T follicular helper cell (primary cell): ENCODE measurements around the gene ANKMY2.
A peak's percentile ranks its signal among the peaks of the same experiment; 100 is the strongest.
"Not testable (repeated sequence)": the region's sequence is repeated elsewhere in the genome, so short reads cannot be mapped to it uniquely, and the experiment has no call there.

ENCODE experiments used
- DNase-seq: peaks from one replicate; pipeline ENCODE4 v3.0.0-alpha.2; 2020; ENCODE audit warnings: low read depth
- total RNA-seq, 2 experiments: gene quantifications; one replicate each; lab custom pipeline; 2026; lab: John Stamatoyannopoulos, UW

The ANKMY2 gene
- total RNA-seq: 10.3 to 21.4 reads per million in 2 experiments

- peak; percentile 87 for DNase-seq
Observed at GRCh38 chr7:16645593-16646471, at the start of gene ANKMY2, which contains the start of gene BZW2. Gene ANKMY2, minus strand, starts transcription at chr7:16645754. Its CDS starts 181 bp downstream, at chr7:16645573. Gene BZW2, plus strand, starts transcription at chr7:16646181. Its CDS starts 19,263 bp downstream, at chr7:16665444.

- no peak for DNase-seq
Observed at GRCh38 chr7:16694806-16695205, 49.3 kb upstream of the ANKMY2 start.

- DNase-seq: no peak
Observed at GRCh38 chr7:16693601-16694318, 48.2 kb upstream of the ANKMY2 start.

- DNase-seq: no peak
Observed at GRCh38 chr7:16691241-16691640, 45.7 kb upstream of the ANKMY2 start.

- no peak for DNase-seq
Observed at GRCh38 chr7:16688249-16688648, 42.7 kb upstream of the ANKMY2 start.

GRCh38 chr7:16685535-16685934, 40.0 kb upstream of the ANKMY2 start:
- DNase-seq: no peak

- DNase-seq: no peak
Observed at GRCh38 chr7:16684935-16685334, 39.4 kb upstream of the ANKMY2 start.

- not testable (repeated sequence) for DNase-seq
Observed at GRCh38 chr7:16678645-16679566, 33.4 kb upstream of the ANKMY2 start.

- DNase-seq: no peak
Observed at GRCh38 chr7:16677978-16678494, 32.5 kb upstream of the ANKMY2 start.

GRCh38 chr7:16675277-16675676, 29.7 kb upstream of the ANKMY2 start:
- DNase-seq: no peak

GRCh38 chr7:16671811-16672210, 26.3 kb upstream of the ANKMY2 start:
- no peak for DNase-seq

GRCh38 chr7:16670731-16671344, 25.3 kb upstream of the ANKMY2 start:
- DNase-seq: no peak

GRCh38 chr7:16670021-16670420, 24.5 kb upstream of the ANKMY2 start:
- no peak for DNase-seq

GRCh38 chr7:16669581-16669980, 24.0 kb upstream of the ANKMY2 start:
- no peak for DNase-seq

- DNase-seq: no peak
Observed at GRCh38 chr7:16668978-16669377, 23.4 kb upstream of the ANKMY2 start.

- no peak for DNase-seq
Observed at GRCh38 chr7:16668049-16668858, 22.7 kb upstream of the ANKMY2 start.

- DNase-seq: no peak
Observed at GRCh38 chr7:16667355-16667754, 21.8 kb upstream of the ANKMY2 start.

GRCh38 chr7:16661924-16662323, 16.4 kb upstream of the ANKMY2 start:
- DNase-seq: no peak

- DNase-seq: no peak
Observed at GRCh38 chr7:16660702-16661464, 15.3 kb upstream of the ANKMY2 start.
